ENCODE results near the gene HEMGN.

The HEMGN gene

GRCh38 chr9:97910357-97910756 is 27.6 kb downstream of the HEMGN start:
- Histone ChIP-seq H2BK120ac (ENCODE audit: low read depth, low read length) (no peak overlapping the region), H3K4ac (ENCODE audit: low read depth, low read length) (no peak overlapping the region), H2AK5ac (ENCODE audit: low read length) (no peak overlapping the region), H3K9ac (ENCODE audit: low read length) (no peak overlapping the region), H3K56ac (ENCODE audit: low read length) (no peak overlapping the region), H3K79me2 (ENCODE audit: control insufficient read depth, insufficient read depth, low read length) (no peaks in the 10 kb centered on the region), H3K4me3 (ENCODE audit: low read length) (no peak overlapping the region), H3K4me1 (ENCODE audit: control insufficient read depth, low read depth, low read length) (no peaks in the 10 kb centered on the region), H3K27me3 (ENCODE audit: insufficient read depth, low read length, poor library complexity) (no peaks in the 10 kb centered on the region), H3K23ac (ENCODE audit: low read length) (no peak overlapping the region), H4K8ac (ENCODE audit: low read depth, low read length) (no peak overlapping the region), H2BK15ac (replicated peaks; ENCODE audit: low read depth) (no peak overlapping the region), H3K36me3 (ENCODE audit: control insufficient read depth, insufficient read depth, low read length) (no peaks in the 10 kb centered on the region), H3K27ac (ENCODE audit: low read depth, low read length) (no peak overlapping the region), H2BK5ac (ENCODE audit: low read length) (no peak overlapping the region), H4K5ac (ENCODE audit: low read length) (no peak overlapping the region), H3K18ac (ENCODE audit: low read length) (no peak overlapping the region), H3K79me1 (ENCODE audit: low read length) (no peaks in the 10 kb centered on the region), H3K4me2 (ENCODE audit: low read length) (no peak overlapping the region)
- no CpG with 5 or more reads among the region's 6 CpGs for WGBS (ENCODE audit: extremely low coverage, insufficient coverage, low lambda C conversion rate)
- no peak for DNase-seq

GRCh38 chr9:97908705-97909104 is 29.3 kb downstream of the HEMGN start:
- H2BK5ac ChIP-seq (ENCODE audit: low read length): no peak overlapping the region
- H4K5ac ChIP-seq (ENCODE audit: low read length): no peak overlapping the region
- no peaks in the 10 kb centered on the region for H3K79me1 ChIP-seq (ENCODE audit: low read length)
- H3K36me3 ChIP-seq (ENCODE audit: control insufficient read depth, insufficient read depth, low read length): no peaks in the 10 kb centered on the region
- H3K4me1 ChIP-seq (ENCODE audit: control insufficient read depth, low read depth, low read length): no peaks in the 10 kb centered on the region
- no peak overlapping the region for H3K4me3 ChIP-seq (ENCODE audit: low read length)
- no peak overlapping the region for H3K23ac ChIP-seq (ENCODE audit: low read length)
- H3K27ac ChIP-seq (ENCODE audit: low read depth, low read length): no peak overlapping the region
- H3K18ac ChIP-seq (ENCODE audit: low read length): no peak overlapping the region
- no peak overlapping the region for H3K56ac ChIP-seq (ENCODE audit: low read length)
- H2AK5ac ChIP-seq (ENCODE audit: low read length): no peak overlapping the region
- H3K4me2 ChIP-seq (ENCODE audit: low read length): no peak overlapping the region
- no peaks in the 10 kb centered on the region for H3K79me2 ChIP-seq (ENCODE audit: control insufficient read depth, insufficient read depth, low read length)
- no peak overlapping the region for H4K8ac ChIP-seq (ENCODE audit: low read depth, low read length)
- H3K9ac ChIP-seq (ENCODE audit: low read length): no peak overlapping the region
- no peaks in the 10 kb centered on the region for H3K27me3 ChIP-seq (ENCODE audit: insufficient read depth, low read length, poor library complexity)
- WGBS (ENCODE audit: extremely low coverage, insufficient coverage, low lambda C conversion rate): no CpG with 5 or more reads among the region's 1 CpG
- no peak overlapping the region for H2BK15ac ChIP-seq (replicated peaks; ENCODE audit: low read depth)
- H3K4ac ChIP-seq (ENCODE audit: low read depth, low read length): no peak overlapping the region
- DNase-seq: no peak
- H2BK120ac ChIP-seq (ENCODE audit: low read depth, low read length): no peak overlapping the region

- Histone ChIP-seq H2BK5ac (ENCODE audit: low read length) (no peak overlapping the region), H2BK120ac (ENCODE audit: low read depth, low read length) (no peak overlapping the region), H3K18ac (ENCODE audit: low read length) (no peak overlapping the region), H2AK5ac (ENCODE audit: low read length) (no peak overlapping the region), H2BK15ac (replicated peaks; ENCODE audit: low read depth) (no peak overlapping the region), H3K4me3 (ENCODE audit: low read length) (no peak overlapping the region), H3K23ac (ENCODE audit: low read length) (no peak overlapping the region), H4K8ac (ENCODE audit: low read depth, low read length) (no peak overlapping the region), H3K36me3 (ENCODE audit: control insufficient read depth, insufficient read depth, low read length) (no peaks in the 10 kb centered on the region), H3K4ac (ENCODE audit: low read depth, low read length) (no peak overlapping the region), H3K56ac (ENCODE audit: low read length) (no peak overlapping the region), H3K79me2 (ENCODE audit: control insufficient read depth, insufficient read depth, low read length) (no peaks in the 10 kb centered on the region), H3K27me3 (ENCODE audit: insufficient read depth, low read length, poor library complexity) (no peaks in the 10 kb centered on the region), H4K5ac (ENCODE audit: low read length) (no peak overlapping the region), H3K4me1 (ENCODE audit: control insufficient read depth, low read depth, low read length) (no peaks in the 10 kb centered on the region), H3K9ac (ENCODE audit: low read length) (no peak overlapping the region), H3K4me2 (ENCODE audit: low read length) (no peak overlapping the region), H3K27ac (ENCODE audit: low read depth, low read length) (no peak overlapping the region), H3K79me1 (ENCODE audit: low read length) (no peaks in the 10 kb centered on the region)
- no CpG with 5 or more reads among the region's 5 CpGs for WGBS (ENCODE audit: extremely low coverage, insufficient coverage, low lambda C conversion rate)
- no peak for DNase-seq
Measured at GRCh38 chr9:97907632-97908031, 30.3 kb downstream of the HEMGN start.

GRCh38 chr9:97907046-97907445 is 30.9 kb downstream of the HEMGN start:
- Histone ChIP-seq H3K4me1 (ENCODE audit: control insufficient read depth, low read depth, low read length) (no peaks in the 10 kb centered on the region), H3K4ac (ENCODE audit: low read depth, low read length) (no peak overlapping the region), H3K56ac (ENCODE audit: low read length) (no peak overlapping the region), H2BK120ac (ENCODE audit: low read depth, low read length) (no peak overlapping the region), H3K18ac (ENCODE audit: low read length) (no peak overlapping the region), H2BK5ac (ENCODE audit: low read length) (no peak overlapping the region), H3K36me3 (ENCODE audit: control insufficient read depth, insufficient read depth, low read length) (no peaks in the 10 kb centered on the region), H3K9ac (ENCODE audit: low read length) (no peak overlapping the region), H2BK15ac (replicated peaks; ENCODE audit: low read depth) (no peak overlapping the region), H3K4me3 (ENCODE audit: low read length) (no peak overlapping the region), H3K4me2 (ENCODE audit: low read length) (no peak overlapping the region), H3K27ac (ENCODE audit: low read depth, low read length) (no peak overlapping the region), H3K79me1 (ENCODE audit: low read length) (no peaks in the 10 kb centered on the region), H3K27me3 (ENCODE audit: insufficient read depth, low read length, poor library complexity) (no peaks in the 10 kb centered on the region), H4K5ac (ENCODE audit: low read length) (no peak overlapping the region), H3K23ac (ENCODE audit: low read length) (no peak overlapping the region), H3K79me2 (ENCODE audit: control insufficient read depth, insufficient read depth, low read length) (no peaks in the 10 kb centered on the region), H2AK5ac (ENCODE audit: low read length) (no peak overlapping the region), H4K8ac (ENCODE audit: low read depth, low read length) (no peak overlapping the region)
- WGBS (ENCODE audit: extremely low coverage, insufficient coverage, low lambda C conversion rate): no CpG with 5 or more reads among the region's 3 CpGs
- no peak for DNase-seq

- Histone ChIP-seq H4K8ac (ENCODE audit: low read depth, low read length) (no peak overlapping the region), H3K56ac (ENCODE audit: low read length) (no peak overlapping the region), H2BK5ac (ENCODE audit: low read length) (no peak overlapping the region), H2BK120ac (ENCODE audit: low read depth, low read length) (no peak overlapping the region), H3K36me3 (ENCODE audit: control insufficient read depth, insufficient read depth, low read length) (no peaks in the 10 kb centered on the region), H2BK15ac (replicated peaks; ENCODE audit: low read depth) (no peak overlapping the region), H3K18ac (ENCODE audit: low read length) (no peak overlapping the region), H3K23ac (ENCODE audit: low read length) (no peak overlapping the region), H3K4me2 (ENCODE audit: low read length) (no peak overlapping the region), H2AK5ac (ENCODE audit: low read length) (no peak overlapping the region), H3K9ac (ENCODE audit: low read length) (no peak overlapping the region), H3K4ac (ENCODE audit: low read depth, low read length) (no peak overlapping the region), H3K27me3 (ENCODE audit: insufficient read depth, low read length, poor library complexity) (no peaks in the 10 kb centered on the region), H4K5ac (ENCODE audit: low read length) (no peak overlapping the region), H3K79me1 (ENCODE audit: low read length) (no peaks in the 10 kb centered on the region), H3K4me1 (ENCODE audit: control insufficient read depth, low read depth, low read length) (no peaks in the 10 kb centered on the region), H3K79me2 (ENCODE audit: control insufficient read depth, insufficient read depth, low read length) (no peaks in the 10 kb centered on the region), H3K27ac (ENCODE audit: low read depth, low read length) (no peak overlapping the region), H3K4me3 (ENCODE audit: low read length) (no peak overlapping the region)
- no peak for DNase-seq
- WGBS (ENCODE audit: extremely low coverage, insufficient coverage, low lambda C conversion rate): no CpG with 5 or more reads among the region's 12 CpGs
Measured at GRCh38 chr9:97906236-97906831, 31.6 kb downstream of the HEMGN start.

- Histone ChIP-seq H3K56ac (ENCODE audit: low read length) (no peak overlapping the region), H3K18ac (ENCODE audit: low read length) (no peak overlapping the region), H3K36me3 (ENCODE audit: control insufficient read depth, insufficient read depth, low read length) (no peaks in the 10 kb centered on the region), H3K9ac (ENCODE audit: low read length) (no peak overlapping the region), H3K27me3 (ENCODE audit: insufficient read depth, low read length, poor library complexity) (no peaks in the 10 kb centered on the region), H3K4me3 (ENCODE audit: low read length) (no peak overlapping the region), H3K27ac (ENCODE audit: low read depth, low read length) (no peak overlapping the region), H2AK5ac (ENCODE audit: low read length) (no peak overlapping the region), H3K4ac (ENCODE audit: low read depth, low read length) (no peak overlapping the region), H2BK15ac (replicated peaks; ENCODE audit: low read depth) (no peak overlapping the region), H3K23ac (ENCODE audit: low read length) (no peak overlapping the region), H2BK120ac (ENCODE audit: low read depth, low read length) (no peak overlapping the region), H4K8ac (ENCODE audit: low read depth, low read length) (no peak overlapping the region), H2BK5ac (ENCODE audit: low read length) (no peak overlapping the region), H3K79me2 (ENCODE audit: control insufficient read depth, insufficient read depth, low read length) (no peaks in the 10 kb centered on the region), H3K4me1 (ENCODE audit: control insufficient read depth, low read depth, low read length) (no peaks in the 10 kb centered on the region), H4K5ac (ENCODE audit: low read length) (no peak overlapping the region), H3K79me1 (ENCODE audit: low read length) (no peaks in the 10 kb centered on the region), H3K4me2 (ENCODE audit: low read length) (no peak overlapping the region)
- no peak for DNase-seq
- WGBS (ENCODE audit: extremely low coverage, insufficient coverage, low lambda C conversion rate): no CpG with 5 or more reads among the region's 2 CpGs
Measured at GRCh38 chr9:97905228-97905627, 32.7 kb downstream of the HEMGN start.
